ENCODE results near the gene POLE3.

The POLE3 gene

DNA sequence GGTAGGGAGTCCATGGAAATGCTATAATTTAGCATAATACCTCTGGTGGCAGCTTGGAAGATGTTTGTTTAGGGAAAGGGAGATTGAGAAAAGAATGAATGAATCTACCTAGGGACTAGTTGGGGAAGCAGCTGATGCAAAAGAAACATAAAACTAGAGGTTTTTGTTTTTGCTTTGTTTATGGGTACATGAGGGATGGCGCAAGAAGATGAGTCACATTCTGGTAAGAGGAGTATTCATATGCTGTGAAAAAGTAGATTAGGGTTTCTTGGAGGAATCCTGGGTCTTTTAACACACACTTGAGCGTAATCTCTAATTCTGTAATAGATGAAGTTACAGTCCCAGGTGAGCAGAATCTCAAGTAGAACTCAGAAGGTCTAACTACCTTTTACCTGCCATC, 17.2 kb upstream of the POLE3 start:
- Histone ChIP-seq H3K9me3 (ENCODE audit: severe bottlenecking) (no peaks in the 10 kb centered on the region), H3K27me3 (ENCODE audit: insufficient read depth, low read depth, severe bottlenecking) (no peaks in the 10 kb centered on the region), H3K27ac (no peak overlapping the region), H3K36me3 (no peaks in the 10 kb centered on the region), H3K4me3 (ENCODE audit: low read depth, low read length) (no peak overlapping the region)
- DNase-seq: no peak
- TF ChIP-seq, protein P1, sequence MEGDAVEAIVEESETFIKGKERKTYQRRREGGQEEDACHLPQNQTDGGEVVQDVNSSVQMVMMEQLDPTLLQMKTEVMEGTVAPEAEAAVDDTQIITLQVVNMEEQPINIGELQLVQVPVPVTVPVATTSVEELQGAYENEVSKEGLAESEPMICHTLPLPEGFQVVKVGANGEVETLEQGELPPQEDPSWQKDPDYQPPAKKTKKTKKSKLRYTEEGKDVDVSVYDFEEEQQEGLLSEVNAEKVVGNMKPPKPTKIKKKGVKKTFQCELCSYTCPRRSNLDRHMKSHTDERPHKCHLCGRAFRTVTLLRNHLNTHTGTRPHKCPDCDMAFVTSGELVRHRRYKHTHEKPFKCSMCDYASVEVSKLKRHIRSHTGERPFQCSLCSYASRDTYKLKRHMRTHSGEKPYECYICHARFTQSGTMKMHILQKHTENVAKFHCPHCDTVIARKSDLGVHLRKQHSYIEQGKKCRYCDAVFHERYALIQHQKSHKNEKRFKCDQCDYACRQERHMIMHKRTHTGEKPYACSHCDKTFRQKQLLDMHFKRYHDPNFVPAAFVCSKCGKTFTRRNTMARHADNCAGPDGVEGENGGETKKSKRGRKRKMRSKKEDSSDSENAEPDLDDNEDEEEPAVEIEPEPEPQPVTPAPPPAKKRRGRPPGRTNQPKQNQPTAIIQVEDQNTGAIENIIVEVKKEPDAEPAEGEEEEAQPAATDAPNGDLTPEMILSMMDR (IDR thresholded peaks at IDR 0.05; ENCODE audit: low read depth, low read length): no peak

DNA sequence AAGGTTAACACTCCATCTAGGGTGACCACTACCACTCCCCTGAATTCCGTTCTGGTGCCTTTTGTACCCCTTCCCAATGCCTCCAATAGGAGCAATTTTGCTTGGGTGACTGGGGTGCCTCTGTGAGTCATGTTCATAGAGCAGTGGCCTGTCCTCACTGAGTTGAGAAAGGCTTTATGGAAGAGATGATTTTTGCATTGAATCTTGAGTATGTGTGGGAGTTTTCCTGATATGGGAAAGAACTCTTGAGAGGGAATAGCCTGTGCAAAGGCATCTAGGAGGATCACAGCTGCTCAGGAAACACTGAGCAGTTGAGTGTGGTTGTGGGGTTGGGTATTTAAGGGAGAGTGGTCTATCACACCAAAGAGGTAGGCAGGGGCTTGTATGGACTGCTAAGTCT, 16.2 kb upstream of the POLE3 start:
- Histone ChIP-seq H3K4me3 (ENCODE audit: low read depth, low read length) (no peak overlapping the region), H3K27ac (no peak overlapping the region), H3K36me3 (no peaks in the 10 kb centered on the region), H3K9me3 (ENCODE audit: severe bottlenecking) (no peaks in the 10 kb centered on the region), H3K27me3 (ENCODE audit: insufficient read depth, low read depth, severe bottlenecking) (no peaks in the 10 kb centered on the region)
- TF ChIP-seq, protein P1 (IDR thresholded peaks at IDR 0.05; ENCODE audit: low read depth, low read length): no peak
- DNase-seq: no peak

DNA sequence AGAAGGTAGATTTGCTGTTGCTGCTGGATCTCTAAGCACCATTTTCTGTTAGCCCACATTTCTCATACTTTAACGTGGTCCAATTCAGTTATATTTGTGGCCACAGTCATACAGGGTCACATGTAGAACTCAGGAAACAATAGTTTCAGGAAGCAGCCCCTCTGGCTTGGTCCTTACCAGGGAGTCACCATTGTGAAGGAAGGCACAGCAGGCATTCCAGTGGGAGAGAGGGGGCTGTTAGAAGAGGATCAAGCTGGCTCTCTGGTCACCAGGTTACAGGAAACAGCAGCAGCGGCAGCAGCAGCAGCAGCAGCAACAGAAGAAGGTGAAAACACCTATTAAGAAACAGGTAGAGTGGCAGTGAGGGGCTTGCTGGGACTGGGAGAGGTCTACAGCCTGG, 14.6 kb upstream of the POLE3 start:
- Histone ChIP-seq H3K27me3 (ENCODE audit: insufficient read depth, low read depth, severe bottlenecking) (no peaks in the 10 kb centered on the region), H3K27ac (no peak overlapping the region)
- DNase-seq: no peak

DNA sequence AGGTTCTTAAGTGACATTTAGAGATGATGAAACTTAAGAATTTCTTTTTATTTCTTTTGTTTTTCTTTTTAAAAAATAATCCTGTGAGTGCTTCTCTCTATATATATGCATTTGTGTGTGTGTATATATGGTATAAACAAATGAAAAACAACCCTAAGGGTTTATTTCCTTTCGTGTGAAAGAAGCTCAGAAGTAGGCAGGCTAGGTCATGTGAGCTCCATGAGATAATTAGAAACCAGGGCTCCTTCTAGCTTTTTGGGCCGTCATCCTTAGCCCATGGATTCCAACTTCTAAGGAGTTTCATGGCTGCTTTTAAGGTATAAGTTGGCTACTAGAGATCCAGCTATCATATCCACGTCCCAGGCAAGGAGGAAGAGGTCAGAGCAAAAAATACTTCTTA, 11.3 kb upstream of the POLE3 start:
- Histone ChIP-seq H3K36me3 (no peaks in the 10 kb centered on the region), H3K4me3 (ENCODE audit: low read depth, low read length) (no peak overlapping the region), H3K27me3 (ENCODE audit: insufficient read depth, low read depth, severe bottlenecking) (no peaks in the 10 kb centered on the region), H3K9me3 (ENCODE audit: severe bottlenecking) (no peaks in the 10 kb centered on the region), H3K27ac (no peak overlapping the region)
- TF ChIP-seq, protein P1 (IDR thresholded peaks at IDR 0.05; ENCODE audit: low read depth, low read length): no peak
- DNase-seq: no peak

More for the DNA sequence above, 14.6 kb upstream of the POLE3 start:
- no peaks in the 10 kb centered on the region for H3K9me3 ChIP-seq (ENCODE audit: severe bottlenecking)
- TF ChIP-seq, protein P1 (IDR thresholded peaks at IDR 0.05; ENCODE audit: low read depth, low read length): no peak
- no peak overlapping the region for H3K4me3 ChIP-seq (ENCODE audit: low read depth, low read length)
- no peaks in the 10 kb centered on the region for H3K36me3 ChIP-seq

DNA sequence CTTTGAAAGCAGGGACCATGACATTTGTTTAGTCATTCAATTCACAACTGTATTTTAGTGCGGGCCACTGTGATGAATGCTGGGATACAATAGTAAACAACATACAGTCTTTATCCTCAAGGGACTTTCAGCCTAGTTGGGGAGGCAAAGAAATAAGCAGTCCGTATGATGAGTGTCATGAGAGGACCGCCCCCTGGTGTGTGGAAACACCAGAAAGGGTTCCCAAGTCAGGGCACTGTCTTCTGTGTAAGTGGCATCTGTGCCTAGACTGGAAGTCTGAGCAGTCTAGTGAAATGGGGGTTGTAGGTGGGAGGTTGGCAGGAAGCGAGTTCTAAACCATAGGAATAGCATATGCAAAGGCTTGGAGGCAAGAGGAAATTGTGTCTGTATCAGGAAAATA, 6.9 kb upstream of the POLE3 start:
- Histone ChIP-seq H3K4me3 (ENCODE audit: low read depth, low read length) (no peak overlapping the region), H3K27ac (no peak overlapping the region), H3K9me3 (ENCODE audit: severe bottlenecking) (no peaks in the 10 kb centered on the region), H3K36me3 (no peaks in the 10 kb centered on the region), H3K27me3 (ENCODE audit: insufficient read depth, low read depth, severe bottlenecking) (no peaks in the 10 kb centered on the region)
- DNase-seq: no peak
- TF ChIP-seq, protein P1 (IDR thresholded peaks at IDR 0.05; ENCODE audit: low read depth, low read length): no peak

DNA sequence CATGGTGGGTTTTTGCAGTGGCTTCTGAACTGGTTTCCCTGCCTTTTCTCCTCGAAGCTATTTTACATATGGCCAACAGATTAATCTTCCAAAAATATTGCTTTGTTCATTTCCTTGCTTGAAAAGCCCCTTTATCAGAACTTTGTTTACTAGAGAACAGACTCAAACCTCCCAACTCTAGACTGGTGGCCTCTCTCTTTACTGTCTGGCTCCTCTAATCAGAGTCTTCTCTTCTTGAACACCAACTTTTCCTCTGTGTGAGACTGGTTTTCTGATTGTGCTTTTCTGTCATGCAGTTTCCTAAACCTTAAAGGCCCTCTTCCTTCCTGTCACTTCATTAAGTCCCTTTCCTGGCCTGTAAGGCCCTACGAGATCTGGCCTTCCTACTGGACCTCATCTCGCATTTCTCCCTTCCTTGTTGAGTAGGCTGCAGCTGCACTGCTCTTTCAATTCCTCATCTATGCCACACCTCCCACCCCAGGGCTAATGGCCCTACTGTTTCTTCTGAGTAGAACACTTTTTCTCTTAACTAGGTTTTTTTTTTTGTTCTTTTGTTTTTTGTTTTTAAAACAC, 5.8 kb upstream of the POLE3 start:
- H3K4me3 ChIP-seq (ENCODE audit: low read depth, low read length): no peak overlapping the region
- H3K27ac ChIP-seq: no peak overlapping the region
- TF ChIP-seq, protein P1 (IDR thresholded peaks at IDR 0.05; ENCODE audit: low read depth, low read length): no peak

More for the DNA sequence above, 5.8 kb upstream of the POLE3 start:
- H3K27me3 ChIP-seq (ENCODE audit: insufficient read depth, low read depth, severe bottlenecking): no peaks in the 10 kb centered on the region
- DNase-seq: no peak
- H3K36me3 ChIP-seq: no peaks in the 10 kb centered on the region
- no peaks in the 10 kb centered on the region for H3K9me3 ChIP-seq (ENCODE audit: severe bottlenecking)
